ENCODE results near the gene ABCD1. TPM values are rescaled to one million over a fixed set of nuclear protein-coding genes. Genes with fewer than 3 reads are reported as not detected.

ABCD1 gene
- total RNA-seq, 1 experiment from 2014 or later, result 44.9 TPM

DNA sequence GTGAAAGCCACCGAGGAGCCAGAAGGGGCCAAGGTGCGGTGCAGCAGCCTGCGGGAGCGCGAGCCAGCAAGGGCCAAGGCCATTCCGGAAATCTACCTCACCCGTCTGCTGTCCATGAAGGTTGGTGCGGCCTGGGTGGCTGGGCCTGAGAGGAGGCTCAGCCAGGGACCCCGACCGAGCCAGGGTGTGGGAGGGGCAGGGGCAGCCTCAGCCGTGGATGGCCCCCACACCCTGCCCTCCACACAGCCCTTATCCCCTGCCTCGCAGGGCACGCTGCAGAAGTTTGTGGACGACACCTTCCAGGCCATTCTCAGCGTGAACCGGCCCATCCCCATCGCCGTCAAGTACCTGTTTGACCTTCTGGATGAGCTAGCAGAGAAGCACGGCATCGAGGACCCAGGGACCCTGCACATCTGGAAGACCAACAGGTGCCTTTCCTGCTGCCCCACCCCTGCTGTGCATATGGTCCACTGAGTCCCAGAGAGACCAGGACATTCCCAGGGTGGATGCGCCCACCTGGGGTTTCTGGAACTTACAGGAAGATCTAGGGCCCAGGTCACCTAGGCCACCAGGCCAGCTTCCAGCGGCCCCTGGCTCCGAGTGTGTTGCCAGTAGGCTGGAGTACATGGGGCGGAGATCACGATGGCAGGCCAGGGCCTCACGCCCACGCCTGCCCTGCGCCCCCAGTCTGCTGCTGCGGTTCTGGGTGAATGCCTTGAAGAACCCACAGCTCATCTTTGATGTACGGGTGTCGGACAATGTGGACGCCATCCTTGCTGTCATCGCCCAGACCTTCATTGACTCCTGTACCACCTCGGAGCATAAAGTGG, 52.8 kb downstream of the ABCD1 start:
- Histone ChIP-seq H3K79me2 (ENCODE audit: low read depth) (no peaks in the 10 kb centered on the region), H3K9me3 (ENCODE audit: insufficient read depth, low read depth) (no peaks in the 10 kb centered on the region), H3K27me3 (ENCODE audit: insufficient read depth, low read depth) (no peaks in the 10 kb centered on the region), H3K4me1 (replicated peaks; ENCODE audit: insufficient read depth) (no peaks in the 10 kb centered on the region), H3K4me3 (no peak overlapping the region), H4K20me1 (ENCODE audit: insufficient read depth) (no peaks in the 10 kb centered on the region), H3F3A (ENCODE audit: insufficient read depth, low read depth) (no peaks in the 10 kb centered on the region), H3K27ac (no peak overlapping the region), H3K36me3 (ENCODE audit: low read depth) (no peaks in the 10 kb centered on the region), H3K9me2 (ENCODE audit: insufficient read depth) (no peaks in the 10 kb centered on the region), H2AFZ (no peak overlapping the region), H3K4me2 (no peak overlapping the region)
- no peak for DNase-seq
- no TSS peak for BruUV-seq (replicated peaks)
- ChIA-PET POLR2A (ENCODE audit: unreplicated experiment) (no interaction called here), CTCF (no interaction called here)
- TF ChIP-seq, protein P1, sequence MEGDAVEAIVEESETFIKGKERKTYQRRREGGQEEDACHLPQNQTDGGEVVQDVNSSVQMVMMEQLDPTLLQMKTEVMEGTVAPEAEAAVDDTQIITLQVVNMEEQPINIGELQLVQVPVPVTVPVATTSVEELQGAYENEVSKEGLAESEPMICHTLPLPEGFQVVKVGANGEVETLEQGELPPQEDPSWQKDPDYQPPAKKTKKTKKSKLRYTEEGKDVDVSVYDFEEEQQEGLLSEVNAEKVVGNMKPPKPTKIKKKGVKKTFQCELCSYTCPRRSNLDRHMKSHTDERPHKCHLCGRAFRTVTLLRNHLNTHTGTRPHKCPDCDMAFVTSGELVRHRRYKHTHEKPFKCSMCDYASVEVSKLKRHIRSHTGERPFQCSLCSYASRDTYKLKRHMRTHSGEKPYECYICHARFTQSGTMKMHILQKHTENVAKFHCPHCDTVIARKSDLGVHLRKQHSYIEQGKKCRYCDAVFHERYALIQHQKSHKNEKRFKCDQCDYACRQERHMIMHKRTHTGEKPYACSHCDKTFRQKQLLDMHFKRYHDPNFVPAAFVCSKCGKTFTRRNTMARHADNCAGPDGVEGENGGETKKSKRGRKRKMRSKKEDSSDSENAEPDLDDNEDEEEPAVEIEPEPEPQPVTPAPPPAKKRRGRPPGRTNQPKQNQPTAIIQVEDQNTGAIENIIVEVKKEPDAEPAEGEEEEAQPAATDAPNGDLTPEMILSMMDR (conservative IDR thresholded peaks at IDR 0.05), result no peak
- TF ChIP-seq EZH2 (IDR thresholded peaks at IDR 0.05; ENCODE audit: low read depth), result no peak
- intact Hi-C loops (cut with micrococcal nuclease; ENCODE audit: unreplicated experiment), result no loop called here

DNA sequence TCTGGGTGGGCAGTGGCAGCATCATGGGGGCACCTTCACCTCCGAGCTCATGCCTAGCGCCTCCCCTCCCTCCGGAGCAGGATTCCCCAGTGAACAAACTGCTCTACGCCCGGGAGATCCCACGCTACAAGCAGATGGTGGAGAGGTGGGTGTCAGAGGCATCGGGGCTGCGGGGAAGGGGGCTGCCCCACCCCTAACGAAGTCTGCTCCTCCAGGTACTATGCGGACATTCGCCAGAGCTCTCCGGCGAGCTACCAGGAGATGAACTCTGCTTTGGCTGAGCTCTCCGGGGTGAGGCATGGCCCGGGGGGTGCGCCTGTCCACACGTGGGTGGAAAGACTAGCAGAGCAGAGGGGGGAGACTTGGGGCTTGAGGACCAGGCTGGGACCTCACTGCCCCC, 53.5 kb downstream of the ABCD1 start:
- Histone ChIP-seq H3K79me2 (ENCODE audit: low read depth) (no peaks in the 10 kb centered on the region), H3K27me3 (ENCODE audit: insufficient read depth, low read depth) (no peaks in the 10 kb centered on the region), H3K36me3 (ENCODE audit: low read depth) (no peaks in the 10 kb centered on the region), H3F3A (ENCODE audit: insufficient read depth, low read depth) (no peaks in the 10 kb centered on the region), H3K9me3 (ENCODE audit: insufficient read depth, low read depth) (no peaks in the 10 kb centered on the region), H2AFZ (no peak overlapping the region), H3K4me3 (no peak overlapping the region), H3K4me1 (replicated peaks; ENCODE audit: insufficient read depth) (no peaks in the 10 kb centered on the region), H3K9me2 (ENCODE audit: insufficient read depth) (no peaks in the 10 kb centered on the region), H3K4me2 (no peak overlapping the region), H3K27ac (no peak overlapping the region), H4K20me1 (ENCODE audit: insufficient read depth) (no peaks in the 10 kb centered on the region)
- POLR2A ChIA-PET (ENCODE audit: unreplicated experiment), result no interaction called here
- no peak for TF ChIP-seq EZH2 (IDR thresholded peaks at IDR 0.05; ENCODE audit: low read depth)
- TF ChIP-seq, protein P1 (conservative IDR thresholded peaks at IDR 0.05), result no peak
- no TSS peak for BruUV-seq (replicated peaks)
- DNase-seq, result no peak
- intact Hi-C loops (cut with micrococcal nuclease; ENCODE audit: unreplicated experiment), result no loop called here
- CTCF ChIA-PET, result no interaction called here

DNA sequence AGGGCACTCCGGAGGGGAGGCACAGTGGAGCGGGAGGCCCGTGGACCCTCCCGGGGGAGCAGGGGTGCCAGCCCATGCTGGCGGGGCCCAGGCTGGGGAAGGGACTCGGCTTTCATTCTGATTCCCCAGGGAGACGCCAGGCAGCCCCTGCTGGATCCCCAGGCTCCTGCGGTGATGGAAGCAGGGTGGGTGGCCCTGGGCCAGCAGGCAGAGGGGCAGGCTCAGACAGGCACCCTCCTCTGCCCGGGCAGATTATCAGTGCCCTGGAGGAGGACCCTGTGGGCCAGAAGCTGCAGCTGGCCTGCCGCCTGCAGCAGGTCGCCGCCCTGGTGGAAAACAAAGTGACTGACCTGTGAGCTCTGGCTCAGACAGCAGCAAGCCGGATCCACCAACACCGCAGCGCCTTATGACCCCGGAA, 54.0 kb downstream of the ABCD1 start:
- H3K4me1 ChIP-seq (replicated peaks; ENCODE audit: insufficient read depth), result no peaks in the 10 kb centered on the region
- H3K4me3 ChIP-seq, result no peak overlapping the region
- no peak for DNase-seq
- no peaks in the 10 kb centered on the region for H3K36me3 ChIP-seq (ENCODE audit: low read depth)
- no peaks in the 10 kb centered on the region for H3K27me3 ChIP-seq (ENCODE audit: insufficient read depth, low read depth)
- no peak overlapping the region for H3K4me2 ChIP-seq
- H3K9me3 ChIP-seq (ENCODE audit: insufficient read depth, low read depth), result no peaks in the 10 kb centered on the region
- H3K27ac ChIP-seq, result no peak overlapping the region
- no peaks in the 10 kb centered on the region for H3F3A ChIP-seq (ENCODE audit: insufficient read depth, low read depth)
- H4K20me1 ChIP-seq (ENCODE audit: insufficient read depth), result no peaks in the 10 kb centered on the region
- no peak for TF ChIP-seq EZH2 (IDR thresholded peaks at IDR 0.05; ENCODE audit: low read depth)
- POLR2A ChIA-PET (ENCODE audit: unreplicated experiment), result no interaction called here
- CTCF ChIA-PET, result no interaction called here
- intact Hi-C loops (cut with micrococcal nuclease; ENCODE audit: unreplicated experiment), result no loop called here
- no peak overlapping the region for H2AFZ ChIP-seq
- H3K9me2 ChIP-seq (ENCODE audit: insufficient read depth), result no peaks in the 10 kb centered on the region
- BruUV-seq (replicated peaks), result no TSS peak
- no peaks in the 10 kb centered on the region for H3K79me2 ChIP-seq (ENCODE audit: low read depth)

Data from PC-9 (cell line).